Measurements from ENCODE around the gene IRS2. TPM values are rescaled to one million over a fixed set of nuclear protein-coding genes. Genes with fewer than 3 reads are reported as not detected.

IRS2 gene
- total and polyA plus RNA-seq, 4 donors = 6.8 to 27.1 (median 15.4) TPM

DNA sequence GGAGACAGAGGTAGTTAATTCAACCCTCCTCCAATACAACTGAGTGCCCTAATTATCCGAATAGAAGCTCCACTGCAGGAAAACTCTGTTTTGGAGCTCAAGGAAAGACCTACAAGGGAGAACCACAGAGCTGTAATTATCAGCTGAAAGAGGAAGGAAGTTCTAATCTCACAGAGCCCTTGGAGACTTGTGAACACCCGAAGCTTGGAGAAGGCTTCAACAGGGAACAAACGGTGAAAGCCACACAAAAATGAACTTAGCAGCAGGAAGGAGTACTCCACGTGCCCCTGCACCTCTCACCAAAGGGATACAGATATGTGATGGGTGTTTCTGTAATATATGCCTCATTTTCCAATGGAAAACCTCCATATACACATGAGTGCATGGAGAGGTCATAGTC lies 61.1 kb downstream of the IRS2 start:
- Histone ChIP-seq H3K36me3 (ENCODE audit: control insufficient read depth in 4 of 4, insufficient read depth in 4 of 4, low read length in 4 of 4) (no peaks in the 10 kb centered on the region), H3K9ac (ENCODE audit: insufficient read depth in 1 of 2, low read length in 2 of 2) (no peak overlapping the region), H3K27me3 (ENCODE audit: control insufficient read depth in 3 of 3, insufficient read depth in 3 of 3, low read length in 2 of 3) (no peaks in the 10 kb centered on the region), H3K4me3 (no peak overlapping the region), H3K9me3 (ENCODE audit: control insufficient read depth in 4 of 4, insufficient read depth in 3 of 4, low read length in 3 of 4) (peaks cover 0 to 4% (median 0%) of the 10 kb centered on the region in 4 donors), H3K4me1 (ENCODE audit: control insufficient read depth in 5 of 5, insufficient read depth in 5 of 5, low read length in 5 of 5) (peaks cover 0 to 18% (median 5%) of the 10 kb centered on the region in 5 donors), H3K27ac (ENCODE audit: low read depth in 1 of 2, low read length in 1 of 2) (no peak overlapping the region)
- TF ChIP-seq CTCF (IDR thresholded peaks at IDR 0.05; ENCODE audit: control extremely low read depth, extremely low read depth) = no peak
- DNase-seq (no peak), ATAC-seq (ENCODE audit: insufficient read depth, low FRiP score) (no peak)
- 19 to 37% methylated on average over 4 of the region's 4 CpGs for WGBS, 2 donors

GRCh38 chr13:109724603-109725002 lies 61.8 kb downstream of the IRS2 start:
- peaks cover 0 to 22% (median 6%) of the 10 kb centered on the region in 5 donors for H3K4me1 ChIP-seq (ENCODE audit: control insufficient read depth in 5 of 5, insufficient read depth in 5 of 5, low read length in 5 of 5)
- no peak for ATAC-seq (ENCODE audit: insufficient read depth, low FRiP score)
- no peaks in the 10 kb centered on the region for H3K36me3 ChIP-seq (ENCODE audit: control insufficient read depth in 4 of 4, insufficient read depth in 4 of 4, low read length in 4 of 4)
- H3K27ac ChIP-seq (ENCODE audit: low read depth in 1 of 2, low read length in 1 of 2) = no peak overlapping the region
- H3K9ac ChIP-seq (ENCODE audit: insufficient read depth in 1 of 2, low read length in 2 of 2) = no peak overlapping the region
- no peak for TF ChIP-seq CTCF (IDR thresholded peaks at IDR 0.05; ENCODE audit: control extremely low read depth, extremely low read depth)
- WGBS, 2 donors = 92 to 94% methylated on average over 6 of the region's 6 CpGs
- peaks cover 0 to 4% (median 0%) of the 10 kb centered on the region in 4 donors for H3K9me3 ChIP-seq (ENCODE audit: control insufficient read depth in 4 of 4, insufficient read depth in 3 of 4, low read length in 3 of 4)
- no peak overlapping the region for H3K4me3 ChIP-seq
- H3K27me3 ChIP-seq (ENCODE audit: control insufficient read depth in 3 of 3, insufficient read depth in 3 of 3, low read length in 2 of 3) = no peaks in the 10 kb centered on the region
- DNase-seq = no peak

DNA sequence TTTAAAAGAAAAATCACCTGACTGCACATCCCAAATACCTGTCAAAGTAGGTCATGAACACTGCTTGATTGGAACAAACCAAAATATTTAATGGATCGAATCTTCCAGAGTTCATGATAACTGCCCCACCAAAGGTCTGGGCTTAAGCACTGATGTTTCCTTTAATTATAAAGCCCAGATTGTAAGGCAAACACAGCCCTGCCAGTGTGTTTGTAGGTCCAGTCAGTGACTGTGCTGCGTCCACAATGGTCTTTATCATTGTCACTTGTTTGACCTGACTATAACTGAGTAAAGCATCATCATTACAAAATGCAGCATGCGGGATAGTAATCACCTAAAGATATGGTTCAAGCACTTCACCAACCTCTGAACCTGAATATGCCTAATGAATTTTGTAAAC lies 63.3 kb downstream of the IRS2 start:
- 94 to 95% methylated on average over 3 of the region's 3 CpGs for WGBS, 2 donors

More for the DNA sequence above, 63.3 kb downstream of the IRS2 start:
- DNase-seq (no peak), ATAC-seq (ENCODE audit: insufficient read depth, low FRiP score) (no peak)
- Histone ChIP-seq H3K4me3 (no peak overlapping the region), H3K9me3 (ENCODE audit: control insufficient read depth in 4 of 4, insufficient read depth in 3 of 4, low read length in 3 of 4) (peaks cover 0 to under 1% (median 0%) of the 10 kb centered on the region in 4 donors), H3K27me3 (ENCODE audit: control insufficient read depth in 3 of 3, insufficient read depth in 3 of 3, low read length in 2 of 3) (no peaks in the 10 kb centered on the region), H3K36me3 (ENCODE audit: control insufficient read depth in 4 of 4, insufficient read depth in 4 of 4, low read length in 4 of 4) (no peaks in the 10 kb centered on the region), H3K4me1 (ENCODE audit: control insufficient read depth in 5 of 5, insufficient read depth in 5 of 5, low read length in 5 of 5) (peaks cover 0 to 10% (median 2%) of the 10 kb centered on the region in 5 donors), H3K27ac (ENCODE audit: low read depth in 1 of 2, low read length in 1 of 2) (no peak overlapping the region), H3K9ac (ENCODE audit: insufficient read depth in 1 of 2, low read length in 2 of 2) (no peak overlapping the region)
- TF ChIP-seq CTCF (IDR thresholded peaks at IDR 0.05; ENCODE audit: control extremely low read depth, extremely low read depth) = no peak

All from lung (tissue), 12 donors.